Measurements from ENCODE around the gene EEF1A2.

EEF1A2 gene

DNA sequence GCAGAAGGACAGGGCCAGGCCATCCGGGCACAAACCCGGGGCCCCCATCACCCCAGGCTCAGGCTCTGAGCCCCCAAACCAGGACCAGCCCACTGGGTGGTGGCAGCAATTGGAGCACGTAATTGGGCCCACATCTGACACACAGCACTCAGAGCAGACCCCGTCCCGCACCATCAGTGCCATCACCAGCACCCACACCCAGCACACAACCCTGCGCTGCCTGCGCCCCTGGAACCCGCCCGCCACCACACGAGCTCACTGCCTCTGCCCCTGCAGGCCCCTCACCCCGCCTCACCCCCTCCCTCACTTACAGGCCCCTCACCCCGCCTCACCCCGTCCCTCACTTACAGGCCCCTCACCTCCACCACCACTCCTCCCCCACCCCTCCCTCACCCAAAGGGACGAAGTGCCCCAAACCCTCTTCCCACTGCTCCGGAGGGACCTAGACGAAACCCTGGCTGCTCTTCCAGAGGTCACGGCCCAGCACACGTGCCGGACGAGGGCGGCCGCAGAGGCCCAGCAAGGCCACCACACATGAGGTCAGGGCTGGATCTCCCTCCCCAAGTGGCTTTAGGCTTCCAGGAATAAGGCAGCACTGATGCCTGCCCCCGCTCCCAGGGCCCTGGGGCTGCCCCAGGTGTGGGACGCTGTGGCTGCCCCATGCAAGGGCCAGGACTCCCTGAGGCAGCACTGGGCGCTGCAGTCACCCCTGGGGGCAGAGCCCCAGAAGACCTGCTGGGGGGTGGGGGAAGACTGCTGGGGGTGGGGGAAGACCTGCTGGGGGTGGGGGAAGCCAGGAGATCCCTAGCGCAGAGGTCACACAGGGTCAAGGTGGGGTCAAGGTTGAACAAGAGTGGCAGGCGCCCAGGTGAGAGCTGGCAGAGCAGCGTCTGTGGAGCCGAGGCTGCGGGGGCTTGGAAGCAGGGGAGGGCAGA lies 48.8 kb downstream of the EEF1A2 start:
- no peak for DNase-seq (ENCODE audit: low read depth)
- no peak overlapping the region for H3K4me3 ChIP-seq (ENCODE audit: low read depth, low read length)
- no peak for TF ChIP-seq CTCF (IDR thresholded peaks at IDR 0.05; ENCODE audit: insufficient read depth, low read depth, low read length, missing control alignments)

- H3K4me3 ChIP-seq (ENCODE audit: low read depth, low read length) = no peak overlapping the region
- DNase-seq (ENCODE audit: low read depth) = no peak
- no peak for TF ChIP-seq CTCF (IDR thresholded peaks at IDR 0.05; ENCODE audit: insufficient read depth, low read depth, low read length, missing control alignments)
These were observed 49.9 kb downstream of the EEF1A2 start for GRCh38 chr20:63449025-63449424.

- no peak for TF ChIP-seq CTCF (IDR thresholded peaks at IDR 0.05; ENCODE audit: insufficient read depth, low read depth, low read length, missing control alignments)
- no peak for DNase-seq (ENCODE audit: low read depth)
- H3K4me3 ChIP-seq (ENCODE audit: low read depth, low read length) = no peak overlapping the region
These were observed 50.9 kb downstream of the EEF1A2 start for GRCh38 chr20:63448031-63448430.

GRCh38 chr20:63447320-63447719 lies 51.6 kb downstream of the EEF1A2 start:
- TF ChIP-seq CTCF (IDR thresholded peaks at IDR 0.05; ENCODE audit: insufficient read depth, low read depth, low read length, missing control alignments) = no peak
- DNase-seq (ENCODE audit: low read depth) = no peak
- H3K4me3 ChIP-seq (ENCODE audit: low read depth, low read length) = peak overlapping the region; percentile 13

DNA sequence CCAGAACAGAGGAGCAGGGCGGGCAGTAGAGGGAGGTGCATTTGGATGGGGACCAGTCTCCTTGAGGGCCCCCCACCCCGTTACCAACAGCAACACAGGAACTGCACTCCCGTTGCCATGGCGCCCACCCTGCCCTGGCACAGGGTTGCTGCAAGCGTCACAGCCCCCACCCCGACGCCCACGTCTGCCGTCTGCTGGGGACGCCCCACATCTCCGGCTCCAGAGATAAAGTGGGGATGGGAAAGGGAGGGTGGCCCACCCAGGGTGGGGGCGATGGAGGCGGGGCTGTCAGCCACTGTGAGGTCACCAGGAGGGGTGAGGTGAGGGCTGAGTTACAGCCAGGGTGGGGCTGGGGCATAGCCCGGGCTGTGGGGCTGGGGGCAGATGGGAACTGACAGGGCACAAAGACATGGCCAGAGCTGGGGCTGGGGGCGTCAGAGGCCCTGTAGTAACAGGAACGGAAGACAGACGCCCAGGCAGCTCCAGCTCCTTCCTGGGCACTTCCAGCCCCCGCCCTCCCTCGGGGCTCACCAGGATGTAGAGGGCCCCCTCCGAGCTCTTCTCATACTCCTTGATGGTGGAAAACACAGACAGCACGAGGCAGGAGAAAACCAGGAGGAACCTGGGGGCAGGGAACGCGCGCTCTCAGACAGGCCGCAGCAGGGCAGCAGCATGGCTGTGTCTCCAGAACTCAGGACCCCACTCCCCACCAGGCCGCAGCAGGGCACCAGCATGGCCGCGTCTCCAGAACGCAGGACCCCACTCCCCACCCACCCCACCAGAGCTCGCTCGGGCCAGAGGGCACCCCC lies 52.5 kb downstream of the EEF1A2 start:
- no peak for TF ChIP-seq CTCF (IDR thresholded peaks at IDR 0.05; ENCODE audit: insufficient read depth, low read depth, low read length, missing control alignments)
- H3K4me3 ChIP-seq (ENCODE audit: low read depth, low read length) = no peak overlapping the region
- DNase-seq (ENCODE audit: low read depth) = no peak

DNA sequence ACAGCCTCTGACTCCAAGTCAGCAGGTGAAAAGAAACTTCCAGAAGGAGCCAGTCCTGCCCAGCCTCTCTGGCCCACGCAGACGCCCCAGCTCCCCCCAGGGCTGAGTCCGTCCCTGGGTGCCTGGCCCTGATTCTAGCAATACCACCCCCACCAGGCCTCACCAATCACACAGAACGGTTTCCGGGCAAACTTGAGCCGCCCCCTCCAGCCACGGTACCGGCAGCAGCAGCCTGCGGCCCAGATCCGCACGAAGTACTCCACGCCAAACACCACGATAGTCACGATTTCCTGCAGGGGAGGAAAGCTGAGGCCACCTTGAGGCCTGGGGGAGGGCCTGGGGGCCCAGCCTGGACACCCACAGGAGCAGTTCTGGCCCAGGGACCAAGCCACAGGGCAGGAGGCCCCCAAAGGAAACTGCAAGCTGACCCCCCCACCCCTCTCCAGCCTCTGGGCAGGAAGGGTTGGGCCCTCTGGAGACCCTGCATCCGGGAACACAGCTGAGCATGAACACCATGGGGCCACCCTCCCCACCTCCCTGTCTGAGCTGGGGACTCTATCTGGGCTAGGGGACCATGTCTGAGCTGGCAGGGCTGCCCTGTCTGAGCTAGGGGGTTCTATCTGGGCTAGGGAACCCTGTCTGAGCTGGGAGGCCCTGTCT lies 53.7 kb downstream of the EEF1A2 start:
- H3K4me3 ChIP-seq (ENCODE audit: low read depth, low read length) = no peak overlapping the region
- DNase-seq (ENCODE audit: low read depth) = no peak
- no peak for TF ChIP-seq CTCF (IDR thresholded peaks at IDR 0.05; ENCODE audit: insufficient read depth, low read depth, low read length, missing control alignments)
